Choroid plexus epithelial cell (primary cell): ENCODE data around the gene ENTPD1.

ENCODE experiments used
- DNase-seq: peaks from one replicate; pipeline ENCODE4 v3.0.0-alpha.2; 2010; ENCODE audit warnings: low read depth
- H3K4me3 ChIP-seq: 2 replicates; pipeline ENCODE4 v1.5.1; 2011; ENCODE audit warnings: low read depth, mild to moderate bottlenecking, control low read depth, low read length, moderate library complexity
- TF ChIP-seq, protein P1 (sequence below): conservative IDR thresholded peaks from 2 replicates; pipeline ENCODE4 v1.5.1; 2011; ENCODE audit warnings: low read depth, mild to moderate bottlenecking, control low read depth, inconsistent platforms, low read length, moderate library complexity

ENTPD1 gene

DNA sequence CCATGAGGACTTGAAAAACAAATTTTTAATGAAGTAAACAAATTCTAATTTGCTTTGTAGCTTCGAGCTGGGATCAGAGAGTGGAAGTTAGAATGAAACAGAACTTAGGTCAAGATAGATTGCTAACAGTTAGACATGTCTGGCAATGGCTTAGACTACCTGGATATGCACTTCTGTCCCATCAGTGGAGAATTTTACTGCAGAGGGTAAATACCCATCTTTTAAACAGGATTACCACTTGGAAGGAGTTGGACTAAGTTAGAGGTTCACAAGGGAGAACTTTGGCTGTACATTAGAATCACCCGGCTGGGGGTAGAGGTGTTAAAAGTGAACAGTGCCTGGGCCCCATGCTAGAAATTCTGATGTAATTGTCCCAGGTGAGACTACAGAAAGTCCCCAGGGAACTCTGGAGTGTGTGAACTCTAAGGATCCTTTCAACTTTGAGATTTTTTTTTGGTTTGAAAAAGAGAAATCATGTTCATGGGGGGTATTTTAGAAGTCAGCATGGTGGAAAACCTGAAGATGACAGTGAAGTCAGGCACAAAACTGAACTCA is 35.5 kb downstream of the ENTPD1 start:
- H3K4me3 ChIP-seq = no peak overlapping the region
- TF ChIP-seq, protein P1, sequence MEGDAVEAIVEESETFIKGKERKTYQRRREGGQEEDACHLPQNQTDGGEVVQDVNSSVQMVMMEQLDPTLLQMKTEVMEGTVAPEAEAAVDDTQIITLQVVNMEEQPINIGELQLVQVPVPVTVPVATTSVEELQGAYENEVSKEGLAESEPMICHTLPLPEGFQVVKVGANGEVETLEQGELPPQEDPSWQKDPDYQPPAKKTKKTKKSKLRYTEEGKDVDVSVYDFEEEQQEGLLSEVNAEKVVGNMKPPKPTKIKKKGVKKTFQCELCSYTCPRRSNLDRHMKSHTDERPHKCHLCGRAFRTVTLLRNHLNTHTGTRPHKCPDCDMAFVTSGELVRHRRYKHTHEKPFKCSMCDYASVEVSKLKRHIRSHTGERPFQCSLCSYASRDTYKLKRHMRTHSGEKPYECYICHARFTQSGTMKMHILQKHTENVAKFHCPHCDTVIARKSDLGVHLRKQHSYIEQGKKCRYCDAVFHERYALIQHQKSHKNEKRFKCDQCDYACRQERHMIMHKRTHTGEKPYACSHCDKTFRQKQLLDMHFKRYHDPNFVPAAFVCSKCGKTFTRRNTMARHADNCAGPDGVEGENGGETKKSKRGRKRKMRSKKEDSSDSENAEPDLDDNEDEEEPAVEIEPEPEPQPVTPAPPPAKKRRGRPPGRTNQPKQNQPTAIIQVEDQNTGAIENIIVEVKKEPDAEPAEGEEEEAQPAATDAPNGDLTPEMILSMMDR = no peak

DNA sequence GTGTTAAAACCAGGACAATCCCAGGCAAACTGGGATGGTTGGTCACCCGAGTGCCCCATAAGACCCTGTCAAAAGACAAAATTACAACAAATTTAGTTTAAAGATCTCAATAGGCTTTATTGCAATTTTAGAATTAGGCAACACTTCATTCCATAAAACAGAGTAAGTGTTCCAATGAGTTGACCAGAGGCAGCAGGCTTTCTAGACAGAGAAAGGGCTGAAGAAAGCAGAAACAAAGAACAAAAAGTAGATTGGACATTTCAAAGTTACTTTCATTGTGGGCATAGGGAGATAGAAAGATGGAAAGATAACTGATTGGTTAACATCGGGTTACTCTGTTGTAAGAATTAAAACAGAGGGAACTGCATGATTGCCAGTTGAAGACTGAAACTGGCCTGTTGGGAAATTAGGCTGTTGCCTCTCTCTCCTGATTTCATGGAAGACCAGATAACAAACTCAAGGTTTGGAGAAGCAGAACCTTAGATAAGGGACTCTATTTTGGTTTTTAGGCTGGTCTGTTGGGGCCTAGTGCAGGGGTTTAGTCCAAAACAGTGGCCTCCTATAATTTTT is 36.3 kb downstream of the ENTPD1 start:
- H3K4me3 ChIP-seq = no peak overlapping the region
- no peak for DNase-seq
- TF ChIP-seq, protein P1 = no peak

More for the DNA sequence above, 35.5 kb downstream of the ENTPD1 start:
- no peak for DNase-seq

DNA sequence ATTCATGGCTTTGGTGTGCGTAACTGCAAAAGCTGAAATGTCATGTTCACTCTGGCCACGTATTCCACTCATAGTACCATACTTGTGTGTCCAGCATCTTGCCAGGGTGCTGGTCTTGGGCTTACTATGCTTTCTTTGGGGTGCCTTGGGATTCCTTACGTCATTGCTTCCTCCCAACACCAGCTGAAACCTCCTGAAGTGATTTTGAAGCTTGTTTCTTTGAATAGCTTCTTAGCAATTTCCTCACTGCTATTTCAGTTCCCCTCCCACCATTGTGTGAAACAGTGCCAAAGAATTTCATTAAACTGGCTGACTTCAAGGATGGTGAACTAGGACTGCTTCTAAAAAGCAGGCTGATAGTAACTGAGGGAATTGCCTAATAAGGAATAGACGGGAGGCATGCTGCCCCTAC is 36.9 kb downstream of the ENTPD1 start:
- DNase-seq = peak; percentile 92
- no peak overlapping the region for H3K4me3 ChIP-seq
- TF ChIP-seq, protein P1 = no peak

DNA sequence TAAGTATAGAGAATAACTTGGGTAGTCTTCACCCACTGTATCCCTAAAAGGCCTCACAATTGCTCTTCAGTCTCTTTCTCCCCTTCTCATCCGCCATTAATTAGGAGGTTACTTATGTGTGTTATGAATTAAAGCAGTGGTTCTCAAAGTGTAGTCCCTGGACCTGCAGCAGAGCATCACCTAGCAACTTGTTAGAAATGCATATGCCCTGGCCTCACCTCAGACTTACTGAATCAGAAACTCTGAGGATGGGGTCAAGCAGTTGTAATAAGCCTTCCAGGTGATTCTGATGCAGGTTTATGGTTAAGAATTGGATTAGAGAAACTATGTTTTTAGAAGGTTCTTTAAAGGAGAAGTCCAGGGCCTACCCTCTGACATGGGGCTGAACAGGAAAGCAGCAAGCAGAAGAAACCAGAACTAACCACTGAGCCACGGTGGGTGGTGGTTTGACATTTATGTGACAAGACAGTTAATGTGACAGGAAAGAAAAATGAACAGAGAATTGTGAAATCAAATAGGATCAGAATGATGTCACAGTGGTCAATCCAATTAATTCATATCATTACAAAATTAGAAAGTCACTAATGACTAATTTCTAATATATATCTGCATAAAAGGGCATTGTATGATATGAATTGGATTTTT is 37.6 kb downstream of the ENTPD1 start:
- TF ChIP-seq, protein P1 = no peak
- H3K4me3 ChIP-seq = no peak overlapping the region
- DNase-seq = no peak

DNA sequence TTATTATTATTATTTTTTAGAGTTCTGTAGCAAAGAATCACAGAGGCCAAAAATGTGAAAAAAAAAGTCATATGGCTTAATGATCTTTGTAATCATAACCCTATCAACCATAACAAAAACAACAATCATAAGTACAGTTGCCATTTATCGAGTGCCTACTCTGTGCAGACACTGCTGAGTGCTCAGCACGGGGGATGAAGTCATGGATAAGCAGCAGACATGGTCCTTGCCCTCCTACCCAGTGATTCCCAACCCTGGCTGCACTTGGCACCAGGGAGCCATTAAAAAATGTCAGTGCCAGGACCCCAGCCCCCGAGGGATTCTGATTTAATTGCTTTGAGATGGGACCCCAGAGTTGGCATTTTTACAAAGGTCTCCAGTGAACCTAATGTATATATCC is 38.2 kb downstream of the ENTPD1 start:
- TF ChIP-seq, protein P1 = no peak
- no peak overlapping the region for H3K4me3 ChIP-seq
- DNase-seq = no peak

DNA sequence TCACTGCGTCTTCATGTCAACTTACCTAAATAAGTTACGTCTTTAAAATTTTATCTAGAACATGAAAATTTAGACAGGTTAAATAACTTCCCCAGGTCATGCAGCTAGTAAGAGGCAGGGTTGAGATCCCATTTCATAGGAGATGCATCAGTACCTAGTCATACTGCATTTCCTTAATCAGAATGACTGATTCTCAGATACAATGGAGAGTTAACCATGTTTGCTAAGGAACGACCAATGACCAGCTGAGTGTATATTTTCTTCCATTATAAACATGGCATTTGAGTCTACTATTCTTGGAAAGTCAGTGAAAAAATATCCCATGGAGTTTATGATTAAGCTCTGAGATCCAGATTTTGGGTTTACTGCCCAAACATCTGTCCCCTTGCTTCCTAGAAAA is 39.6 kb downstream of the ENTPD1 start:
- DNase-seq = no peak
- TF ChIP-seq, protein P1 = no peak

DNA sequence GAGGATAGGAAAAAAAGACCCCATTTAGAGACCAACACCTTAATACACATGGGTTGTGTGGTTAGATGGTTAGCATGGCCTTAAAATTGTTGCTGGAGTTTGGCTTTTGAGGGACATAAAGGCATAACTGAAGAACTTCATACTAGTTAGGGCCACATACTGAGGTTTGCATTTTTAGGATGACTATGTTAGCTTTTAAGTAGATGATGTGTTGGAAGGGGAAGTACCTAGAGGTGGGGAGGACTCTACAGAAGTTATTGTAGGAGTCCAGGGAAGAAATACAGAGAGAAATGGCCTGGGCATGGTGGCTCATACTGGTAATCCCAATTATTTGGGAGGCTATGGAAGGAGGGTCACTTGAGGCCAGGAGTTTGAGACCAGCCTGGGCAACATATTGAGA is 40.5 kb downstream of the ENTPD1 start:
- TF ChIP-seq, protein P1 = no peak
- no peak overlapping the region for H3K4me3 ChIP-seq
- DNase-seq = no peak

More for the DNA sequence above, 39.6 kb downstream of the ENTPD1 start:
- no peak overlapping the region for H3K4me3 ChIP-seq
